Lower leg skin (tissue), 3 donors: ENCODE measurements around the gene OXTR.

ENCODE experiments used
- CTCF ChIP-seq, 3 donors: fragments of 450-650 bp; IDR thresholded peaks; one replicate each; pipeline ENCODE4 v1.5.1; 2016; ENCODE audit warnings: antibody characterized with exemption in 3 of 3, mild to moderate bottlenecking in 3 of 3, moderate library complexity in 2 of 3
- POLR2A ChIP-seq, 2 donors: fragments of 450-650 bp; IDR thresholded peaks; one replicate each; pipeline ENCODE4 v1.6.1; 2016 to 2017; ENCODE audit warnings: antibody characterized with exemption in 2 of 2, mild to moderate bottlenecking in 1 of 2, moderate library complexity in 1 of 2

DNA sequence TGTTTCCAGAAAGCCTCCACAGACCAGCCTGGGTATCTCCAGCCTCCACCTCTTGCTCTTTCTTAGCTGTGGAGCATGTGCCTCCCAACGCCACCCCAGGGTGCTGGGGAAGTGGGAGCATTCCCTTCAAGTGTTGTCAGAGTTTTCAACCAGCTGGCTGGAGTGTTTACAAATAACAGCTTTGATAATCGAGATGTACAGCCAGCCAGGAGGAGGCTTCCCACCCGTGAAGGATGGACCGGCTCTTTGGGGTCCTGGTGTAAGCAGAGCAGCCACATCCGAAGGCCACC, 8.5 kb upstream of the OXTR start:
- TF ChIP-seq CTCF (IDR thresholded peaks at IDR 0.05): no peak
- TF ChIP-seq POLR2A (IDR thresholded peaks at IDR 0.05): no peak
